HepG2 (cell line): ENCODE data around the gene SMIM22. TPM values are rescaled to one million over a fixed set of nuclear protein-coding genes. Genes with fewer than 3 reads are reported as not detected.

Experiments used
- ADNP ChIP-seq: sonication (generic); formaldehyde crosslinking; IDR thresholded peaks from 2 replicates; pipeline ENCODE4 v1.4.0; 2020; ENCODE audit warnings: missing genetic modification reagents
- BORCS8-MEF2B ChIP-seq: sonication (generic); formaldehyde crosslinking; IDR thresholded peaks from 2 replicates; pipeline ENCODE4 v1.8.0; 2022; ENCODE audit warnings: mild to moderate bottlenecking, missing genetic modification reagents
- GLI4 ChIP-seq: sonication (generic); formaldehyde crosslinking; IDR thresholded peaks from 2 replicates; pipeline ENCODE4 v1.5.1; 2020; ENCODE audit warnings: missing genetic modification reagents, mild to moderate bottlenecking, moderate library complexity, borderline replicate concordance
- ZNF121 ChIP-seq: sonication (generic); formaldehyde crosslinking; IDR thresholded peaks from 2 replicates; pipeline ENCODE4 v1.5.0; 2020; ENCODE audit warnings: mild to moderate bottlenecking, missing genetic modification reagents
- ZNF343 ChIP-seq: sonication (generic); formaldehyde crosslinking; IDR thresholded peaks from 2 replicates; pipeline ENCODE4 v1.4.0; 2020; ENCODE audit warnings: mild to moderate bottlenecking, missing genetic modification reagents
- ZNF350 ChIP-seq: sonication (generic); formaldehyde crosslinking; IDR thresholded peaks from 2 replicates; pipeline ENCODE4 v1.4.0; 2020; ENCODE audit warnings: mild to moderate bottlenecking, low read depth, missing genetic modification reagents, borderline replicate concordance
- ZNF652 ChIP-seq: IDR thresholded peaks from 2 replicates; pipeline ENCODE4 v1.6.1; 2016; ENCODE audit warnings: low read depth, borderline replicate concordance
- ZSCAN20 ChIP-seq: sonication (generic); formaldehyde crosslinking; IDR thresholded peaks from 2 replicates; pipeline ENCODE4 v1.4.0; 2020; ENCODE audit warnings: missing genetic modification reagents, mild to moderate bottlenecking, borderline replicate concordance
- ZSCAN29 ChIP-seq: sonication (generic); formaldehyde crosslinking; conservative IDR thresholded peaks from 2 replicates; pipeline ENCODE4 v1.4.0; 2020; ENCODE audit warnings: mild to moderate bottlenecking, missing genetic modification reagents
- polyA plus RNA-seq, 8 experiments: library from polyadenylated mRNA; depleted of rRNA in 3 of 8; stranded (reverse) in 7 of 8; unstranded in 1 of 8; fragments of >200 nt; fragmentation: Illumina TruSeq in 4 of 8; extraction: Trizol in 4 of 8; gene quantifications; 2 replicates each; pipeline versions ENCODE4 v1.2.1 to v1.2.3, GENCODE V29; 2011 to 2016; ENCODE audit warnings: low read depth in 4 of 8, missing spikeins in 1 of 8, mixed read lengths in 1 of 8; ENCODE audit not compliant: insufficient read depth in 1 of 8
- total RNA-seq, 5 experiments: library from RNA; depleted of rRNA; stranded (reverse); fragments of >200 nt; fragmentation: Illumina TruSeq; extraction: Trizol; gene quantifications; 2 replicates each; pipeline ENCODE4 v1.2.3, GENCODE V29; 2016; ENCODE audit warnings: low read depth in 1 of 5
- TF ChIP-seq, protein P1 (sequence below): sonication (generic); formaldehyde crosslinking; IDR thresholded peaks from 2 replicates; pipeline ENCODE4 v1.4.0; 2020; ENCODE audit warnings: mild to moderate bottlenecking, missing genetic modification reagents
- TF ChIP-seq, protein P2 (sequence below): IDR thresholded peaks from 2 replicates; pipeline ENCODE4 v1.6.1; 2018; ENCODE audit warnings: missing genetic modification reagents, mild to moderate bottlenecking, missing compliant biosample characterization
- TF ChIP-seq, protein P3 (sequence below): sonication (generic); formaldehyde crosslinking; IDR thresholded peaks from 2 replicates; pipeline ENCODE4 v1.5.0; 2020; ENCODE audit warnings: mild to moderate bottlenecking, missing genetic modification reagents, borderline replicate concordance
- TF ChIP-seq, protein P4 (sequence below): sonication (generic); formaldehyde crosslinking; conservative IDR thresholded peaks from 2 replicates; pipeline ENCODE4 v1.4.0; 2020; ENCODE audit warnings: missing genetic modification reagents
- TF ChIP-seq, protein P5 (sequence below): sonication (generic); formaldehyde crosslinking; IDR thresholded peaks from 2 replicates; pipeline ENCODE4 v1.4.0; 2020; ENCODE audit warnings: missing genetic modification reagents
- TF ChIP-seq, protein P6 (sequence below): sonication (generic); formaldehyde crosslinking; IDR thresholded peaks from 2 replicates; pipeline ENCODE4 v1.4.0; 2020; ENCODE audit warnings: low read depth, mild to moderate bottlenecking, missing genetic modification reagents
- TF ChIP-seq, protein P7 (sequence below): sonication (generic); formaldehyde crosslinking; IDR thresholded peaks from 2 replicates; pipeline ENCODE4 v1.4.0; 2020; ENCODE audit warnings: missing genetic modification reagents

The SMIM22 gene
- total and polyA plus RNA-seq, 2 of the 13 experiments (the other 11 are each of a cell fraction or from before 2014, with no cell fraction given) = not detected

DNA sequence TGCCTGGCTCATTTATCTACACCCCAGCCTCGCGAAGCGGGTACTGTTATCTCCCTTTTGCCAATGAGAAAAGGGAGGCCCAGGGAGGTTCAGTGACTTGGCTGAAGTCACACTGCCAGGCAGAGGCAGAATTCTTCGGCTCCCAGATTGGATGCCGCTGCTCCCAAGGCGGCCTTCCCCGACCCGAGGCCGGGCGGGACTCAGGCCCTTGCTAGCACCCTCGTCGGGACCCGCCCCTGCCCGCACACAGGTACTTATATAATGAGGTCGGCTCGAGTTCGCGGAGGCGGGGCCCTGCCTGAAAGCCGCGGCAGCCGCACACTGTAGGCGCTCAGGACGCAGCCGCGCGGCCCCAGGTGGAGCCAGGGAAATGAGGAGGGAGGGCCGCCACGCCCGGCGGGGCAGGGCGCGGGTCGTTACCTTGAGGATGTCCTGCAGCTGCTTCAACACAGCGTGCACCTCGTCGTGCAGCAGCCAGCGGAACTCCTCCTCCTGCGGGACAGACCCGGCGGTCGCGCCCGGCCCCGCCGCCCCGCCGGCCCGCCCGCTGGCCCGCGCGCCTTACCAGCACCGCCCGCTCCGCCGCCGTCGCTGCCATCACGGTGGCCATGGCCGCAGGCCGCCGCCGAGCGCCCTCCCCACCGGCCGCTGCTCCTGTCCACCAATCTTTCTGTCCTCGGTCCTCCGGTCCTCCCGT is 6.9 kb downstream of the SMIM22 start, which contains the start of gene ROGDI (continued):
- TF ChIP-seq, protein P1, sequence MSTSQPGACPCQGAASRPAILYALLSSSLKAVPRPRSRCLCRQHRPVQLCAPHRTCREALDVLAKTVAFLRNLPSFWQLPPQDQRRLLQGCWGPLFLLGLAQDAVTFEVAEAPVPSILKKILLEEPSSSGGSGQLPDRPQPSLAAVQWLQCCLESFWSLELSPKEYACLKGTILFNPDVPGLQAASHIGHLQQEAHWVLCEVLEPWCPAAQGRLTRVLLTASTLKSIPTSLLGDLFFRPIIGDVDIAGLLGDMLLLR (CRISPR knock-in tag) = no peak
- TF ChIP-seq, protein P2, sequence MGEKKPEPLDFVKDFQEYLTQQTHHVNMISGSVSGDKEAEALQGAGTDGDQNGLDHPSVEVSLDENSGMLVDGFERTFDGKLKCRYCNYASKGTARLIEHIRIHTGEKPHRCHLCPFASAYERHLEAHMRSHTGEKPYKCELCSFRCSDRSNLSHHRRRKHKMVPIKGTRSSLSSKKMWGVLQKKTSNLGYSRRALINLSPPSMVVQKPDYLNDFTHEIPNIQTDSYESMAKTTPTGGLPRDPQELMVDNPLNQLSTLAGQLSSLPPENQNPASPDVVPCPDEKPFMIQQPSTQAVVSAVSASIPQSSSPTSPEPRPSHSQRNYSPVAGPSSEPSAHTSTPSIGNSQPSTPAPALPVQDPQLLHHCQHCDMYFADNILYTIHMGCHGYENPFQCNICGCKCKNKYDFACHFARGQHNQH (CRISPR knock-in tag) = no peak
- TF ChIP-seq ZNF350 = peak; percentile 69; the same call in 1 of the 2 replicates
- TF ChIP-seq, protein P3, sequence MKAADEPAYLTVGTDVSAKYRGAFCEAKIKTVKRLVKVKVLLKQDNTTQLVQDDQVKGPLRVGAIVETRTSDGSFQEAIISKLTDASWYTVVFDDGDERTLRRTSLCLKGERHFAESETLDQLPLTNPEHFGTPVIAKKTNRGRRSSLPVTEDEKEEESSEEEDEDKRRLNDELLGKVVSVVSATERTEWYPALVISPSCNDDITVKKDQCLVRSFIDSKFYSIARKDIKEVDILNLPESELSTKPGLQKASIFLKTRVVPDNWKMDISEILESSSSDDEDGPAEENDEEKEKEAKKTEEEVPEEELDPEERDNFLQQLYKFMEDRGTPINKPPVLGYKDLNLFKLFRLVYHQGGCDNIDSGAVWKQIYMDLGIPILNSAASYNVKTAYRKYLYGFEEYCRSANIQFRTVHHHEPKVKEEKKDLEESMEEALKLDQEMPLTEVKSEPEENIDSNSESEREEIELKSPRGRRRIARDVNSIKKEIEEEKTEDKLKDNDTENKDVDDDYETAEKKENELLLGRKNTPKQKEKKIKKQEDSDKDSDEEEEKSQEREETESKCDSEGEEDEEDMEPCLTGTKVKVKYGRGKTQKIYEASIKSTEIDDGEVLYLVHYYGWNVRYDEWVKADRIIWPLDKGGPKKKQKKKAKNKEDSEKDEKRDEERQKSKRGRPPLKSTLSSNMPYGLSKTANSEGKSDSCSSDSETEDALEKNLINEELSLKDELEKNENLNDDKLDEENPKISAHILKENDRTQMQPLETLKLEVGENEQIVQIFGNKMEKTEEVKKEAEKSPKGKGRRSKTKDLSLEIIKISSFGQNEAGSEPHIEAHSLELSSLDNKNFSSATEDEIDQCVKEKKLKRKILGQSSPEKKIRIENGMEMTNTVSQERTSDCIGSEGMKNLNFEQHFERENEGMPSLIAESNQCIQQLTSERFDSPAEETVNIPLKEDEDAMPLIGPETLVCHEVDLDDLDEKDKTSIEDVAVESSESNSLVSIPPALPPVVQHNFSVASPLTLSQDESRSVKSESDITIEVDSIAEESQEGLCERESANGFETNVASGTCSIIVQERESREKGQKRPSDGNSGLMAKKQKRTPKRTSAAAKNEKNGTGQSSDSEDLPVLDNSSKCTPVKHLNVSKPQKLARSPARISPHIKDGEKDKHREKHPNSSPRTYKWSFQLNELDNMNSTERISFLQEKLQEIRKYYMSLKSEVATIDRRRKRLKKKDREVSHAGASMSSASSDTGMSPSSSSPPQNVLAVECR (CRISPR knock-in tag) = peak; percentile 67
- TF ChIP-seq, protein P4, sequence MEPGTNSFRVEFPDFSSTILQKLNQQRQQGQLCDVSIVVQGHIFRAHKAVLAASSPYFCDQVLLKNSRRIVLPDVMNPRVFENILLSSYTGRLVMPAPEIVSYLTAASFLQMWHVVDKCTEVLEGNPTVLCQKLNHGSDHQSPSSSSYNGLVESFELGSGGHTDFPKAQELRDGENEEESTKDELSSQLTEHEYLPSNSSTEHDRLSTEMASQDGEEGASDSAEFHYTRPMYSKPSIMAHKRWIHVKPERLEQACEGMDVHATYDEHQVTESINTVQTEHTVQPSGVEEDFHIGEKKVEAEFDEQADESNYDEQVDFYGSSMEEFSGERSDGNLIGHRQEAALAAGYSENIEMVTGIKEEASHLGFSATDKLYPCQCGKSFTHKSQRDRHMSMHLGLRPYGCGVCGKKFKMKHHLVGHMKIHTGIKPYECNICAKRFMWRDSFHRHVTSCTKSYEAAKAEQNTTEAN (CRISPR knock-in tag) = 0 out of 2 replicates have a peak, but pooled peaks have one; percentile 35
- no peak for TF ChIP-seq ZSCAN20 (CRISPR knock-in tag)
- TF ChIP-seq, protein P5, sequence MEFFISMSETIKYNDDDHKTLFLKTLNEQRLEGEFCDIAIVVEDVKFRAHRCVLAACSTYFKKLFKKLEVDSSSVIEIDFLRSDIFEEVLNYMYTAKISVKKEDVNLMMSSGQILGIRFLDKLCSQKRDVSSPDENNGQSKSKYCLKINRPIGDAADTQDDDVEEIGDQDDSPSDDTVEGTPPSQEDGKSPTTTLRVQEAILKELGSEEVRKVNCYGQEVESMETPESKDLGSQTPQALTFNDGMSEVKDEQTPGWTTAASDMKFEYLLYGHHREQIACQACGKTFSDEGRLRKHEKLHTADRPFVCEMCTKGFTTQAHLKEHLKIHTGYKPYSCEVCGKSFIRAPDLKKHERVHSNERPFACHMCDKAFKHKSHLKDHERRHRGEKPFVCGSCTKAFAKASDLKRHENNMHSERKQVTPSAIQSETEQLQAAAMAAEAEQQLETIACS (CRISPR knock-in tag) = no peak
- TF ChIP-seq ZNF121 (CRISPR knock-in tag) = peak; percentile 22; the same call in 1 of the 2 replicates
- TF ChIP-seq, protein P6, sequence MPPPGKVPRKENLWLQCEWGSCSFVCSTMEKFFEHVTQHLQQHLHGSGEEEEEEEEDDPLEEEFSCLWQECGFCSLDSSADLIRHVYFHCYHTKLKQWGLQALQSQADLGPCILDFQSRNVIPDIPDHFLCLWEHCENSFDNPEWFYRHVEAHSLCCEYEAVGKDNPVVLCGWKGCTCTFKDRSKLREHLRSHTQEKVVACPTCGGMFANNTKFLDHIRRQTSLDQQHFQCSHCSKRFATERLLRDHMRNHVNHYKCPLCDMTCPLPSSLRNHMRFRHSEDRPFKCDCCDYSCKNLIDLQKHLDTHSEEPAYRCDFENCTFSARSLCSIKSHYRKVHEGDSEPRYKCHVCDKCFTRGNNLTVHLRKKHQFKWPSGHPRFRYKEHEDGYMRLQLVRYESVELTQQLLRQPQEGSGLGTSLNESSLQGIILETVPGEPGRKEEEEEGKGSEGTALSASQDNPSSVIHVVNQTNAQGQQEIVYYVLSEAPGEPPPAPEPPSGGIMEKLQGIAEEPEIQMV = no peak
- no peak for TF ChIP-seq ADNP (CRISPR knock-in tag)
- no peak for TF ChIP-seq ZNF652
- no peak for TF ChIP-seq ZNF343 (CRISPR knock-in tag)
- TF ChIP-seq ZSCAN29 = no peak
- no peak for TF ChIP-seq BORCS8-MEF2B (CRISPR knock-in tag)
- TF ChIP-seq, protein P7, sequence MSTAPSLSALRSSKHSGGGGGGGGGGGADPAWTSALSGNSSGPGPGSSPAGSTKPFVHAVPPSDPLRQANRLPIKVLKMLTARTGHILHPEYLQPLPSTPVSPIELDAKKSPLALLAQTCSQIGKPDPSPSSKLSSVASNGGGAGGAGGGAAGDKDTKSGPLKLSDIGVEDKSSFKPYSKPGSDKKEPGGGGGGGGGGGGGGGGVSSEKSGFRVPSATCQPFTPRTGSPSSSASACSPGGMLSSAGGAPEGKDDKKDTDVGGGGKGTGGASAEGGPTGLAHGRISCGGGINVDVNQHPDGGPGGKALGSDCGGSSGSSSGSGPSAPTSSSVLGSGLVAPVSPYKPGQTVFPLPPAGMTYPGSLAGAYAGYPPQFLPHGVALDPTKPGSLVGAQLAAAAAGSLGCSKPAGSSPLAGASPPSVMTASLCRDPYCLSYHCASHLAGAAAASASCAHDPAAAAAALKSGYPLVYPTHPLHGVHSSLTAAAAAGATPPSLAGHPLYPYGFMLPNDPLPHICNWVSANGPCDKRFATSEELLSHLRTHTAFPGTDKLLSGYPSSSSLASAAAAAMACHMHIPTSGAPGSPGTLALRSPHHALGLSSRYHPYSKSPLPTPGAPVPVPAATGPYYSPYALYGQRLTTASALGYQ = 0 out of 2 replicates have a peak, but pooled peaks have one; percentile 42
- TF ChIP-seq GLI4 (CRISPR knock-in tag) = peak; percentile 56; the same call in 1 of the 2 replicates
